ENCODE data around the gene ORM2. TPM values are rescaled to one million over a fixed set of nuclear protein-coding genes. Genes with fewer than 3 reads are reported as not detected.
A peak's percentile ranks its signal among the peaks of the same experiment; 100 is the strongest.
"Not testable (repeated sequence)": the region's sequence is repeated elsewhere in the genome, so short reads cannot be mapped to it uniquely, and the experiment has no call there.

ORM2 gene
- total RNA-seq, 1 donor from 2014 or later: not detected

GRCh38 chr9:114327749-114328148 lies 1.9 kb upstream of the ORM2 start:
- no peak overlapping the region for H3K4me3 Mint-ChIP-seq
- no peaks in the 10 kb centered on the region for H3K9me3 Mint-ChIP-seq
- intact Hi-C loops (cut with micrococcal nuclease): no loop called here
- H3K36me3 Mint-ChIP-seq (ENCODE audit: low read depth): no peaks in the 10 kb centered on the region
- no peak for TF ChIP-seq CTCF (IDR thresholded peaks at IDR 0.05)
- DNase-seq (no peak), ATAC-seq (ENCODE audit: low read depth) (no peak)
- H3K27me3 Mint-ChIP-seq: no peaks in the 10 kb centered on the region
- H3K27ac Mint-ChIP-seq: no peak overlapping the region
- POLR2A ChIA-PET: no interaction called here
- CTCF ChIA-PET: no interaction called here
- H3K4me1 Mint-ChIP-seq: no peaks in the 10 kb centered on the region

- H3K27ac Mint-ChIP-seq; POLR2A ChIA-PET; H3K9me3 Mint-ChIP-seq; DNase-seq; H3K36me3 Mint-ChIP-seq (ENCODE audit: low read depth); ATAC-seq (ENCODE audit: low read depth); H3K4me3 Mint-ChIP-seq; H3K27me3 Mint-ChIP-seq; intact Hi-C loops (cut with micrococcal nuclease); CTCF ChIA-PET; H3K4me1 Mint-ChIP-seq: not testable (repeated sequence)
Measured at GRCh38 chr9:114328357-114328820, 1.3 kb upstream of the ORM2 start.

- H3K27ac Mint-ChIP-seq; H3K36me3 Mint-ChIP-seq (ENCODE audit: low read depth); H3K9me3 Mint-ChIP-seq; POLR2A ChIA-PET; H3K4me3 Mint-ChIP-seq; H3K27me3 Mint-ChIP-seq; intact Hi-C loops (cut with micrococcal nuclease); H3K4me1 Mint-ChIP-seq; CTCF ChIA-PET; ATAC-seq (ENCODE audit: low read depth); DNase-seq: not testable (repeated sequence)
Measured at GRCh38 chr9:114328937-114329624, 588 bp upstream of the ORM2 start.

GRCh38 chr9:114330636-114331035 lies 967 bp downstream of the ORM2 start:
- CTCF ChIA-PET: no interaction called here
- no peaks in the 10 kb centered on the region for H3K27me3 Mint-ChIP-seq
- H3K36me3 Mint-ChIP-seq (ENCODE audit: low read depth): peaks cover 12% of the 10 kb centered on the region
- no peak for ATAC-seq (ENCODE audit: low read depth)
- peaks cover 4% of the 10 kb centered on the region for H3K4me1 Mint-ChIP-seq
- intact Hi-C loops (cut with micrococcal nuclease): no loop called here
- H3K9me3 Mint-ChIP-seq: no peaks in the 10 kb centered on the region
- no peak for TF ChIP-seq CTCF (IDR thresholded peaks at IDR 0.05)
- H3K4me3 Mint-ChIP-seq: no peak overlapping the region
- no peak overlapping the region for H3K27ac Mint-ChIP-seq
- no peak for DNase-seq
- POLR2A ChIA-PET: no interaction called here

- DNase-seq; H3K27me3 Mint-ChIP-seq; POLR2A ChIA-PET; CTCF ChIA-PET; H3K4me1 Mint-ChIP-seq; H3K9me3 Mint-ChIP-seq; intact Hi-C loops (cut with micrococcal nuclease); H3K4me3 Mint-ChIP-seq: not testable (repeated sequence)
- peak overlapping the region; percentile 30 for H3K27ac Mint-ChIP-seq
- H3K36me3 Mint-ChIP-seq (ENCODE audit: low read depth): peaks cover 21% of the 10 kb centered on the region
- peak; percentile 23 for ATAC-seq (ENCODE audit: low read depth)
Measured at GRCh38 chr9:114331229-114332195, 1.8 kb downstream of the ORM2 start.

GRCh38 chr9:114332474-114333040 lies 2.9 kb downstream of the ORM2 start:
- H3K4me3 Mint-ChIP-seq; H3K4me1 Mint-ChIP-seq; CTCF ChIA-PET; H3K27me3 Mint-ChIP-seq; intact Hi-C loops (cut with micrococcal nuclease); H3K9me3 Mint-ChIP-seq; DNase-seq; ATAC-seq (ENCODE audit: low read depth): not testable (repeated sequence)
- POLR2A ChIA-PET: interaction anchor here (0.6 kb wide), 1 partner anchor 48 kb away, joined by 6 read pairs; no protein-coding TSS in a partner anchor
- peaks cover 30% of the 10 kb centered on the region for H3K36me3 Mint-ChIP-seq (ENCODE audit: low read depth)
- peak overlapping the region; percentile 59 for H3K27ac Mint-ChIP-seq

GRCh38 chr9:114333718-114334117 lies 4.0 kb downstream of the ORM2 start:
- intact Hi-C loops (cut with micrococcal nuclease); H3K4me3 Mint-ChIP-seq; CTCF ChIA-PET; POLR2A ChIA-PET; H3K9me3 Mint-ChIP-seq; H3K27me3 Mint-ChIP-seq; H3K27ac Mint-ChIP-seq; DNase-seq; ATAC-seq (ENCODE audit: low read depth): not testable (repeated sequence)
- Mint-ChIP-seq H3K36me3 (ENCODE audit: low read depth) (peaks cover 41% of the 10 kb centered on the region), H3K4me1 (peaks cover 13% of the 10 kb centered on the region)
